HepG2 (cell line): ENCODE results near the gene SETD7. TPM values are rescaled to one million over a fixed set of nuclear protein-coding genes. Genes with fewer than 3 reads are reported as not detected.

Experiments used
- ATAC-seq: fragments of 200-7000 bp; cut with Tn5 transposase; 3 replicates; pipeline ENCODE4 v1.9.1; 2020; ENCODE audit warnings: mild to moderate bottlenecking, moderate library complexity
- BruUV-seq: library from RNA; stranded (reverse); fragments of 400-500 nt; replicated peaks from 2 replicates; lab custom pipeline; 2021; lab: Mats Ljungman, UMichigan
- CTCF ChIA-PET: fragments of 300-600 bp; formaldehyde crosslinking; extraction: SDS; loops from one replicate; lab custom pipeline; 2021; ENCODE audit warnings: low total read pairs, inconsistent platforms, low intra/inter-chr PET ratio; lab: Yijun Ruan, JAX
- POLR2A ChIA-PET: fragments of 350-600 bp; sonication (Branson Sonifier 250); formaldehyde crosslinking; loops from one replicate; lab custom pipeline; 2020; ENCODE audit warnings: antibody characterized with exemption, inconsistent platforms; lab: Yijun Ruan, JAX
- DNase-seq: peaks from one replicate; pipeline ENCODE4 v3.0.0-alpha.2; 2015; ENCODE audit warnings: low spot score
- FAIRE-seq: peaks from 3 replicates; lab custom pipeline; 2011; peaks lifted over from hg19 to GRCh38; lab: Jason Lieb, UNC
- H2AFZ ChIP-seq: one replicate; pipeline ENCODE4 v1.6.1; 2011; ENCODE audit warnings: low read length, inconsistent platforms
- H3K27ac ChIP-seq: fragments of 300-600 bp; 3 replicates; pipeline ENCODE4 v1.8.0; 2011; ENCODE audit warnings: mixed run types, mild to moderate bottlenecking, mixed read lengths, low read length, inconsistent platforms; ENCODE audit not compliant: insufficient read depth; ENCODE audit errors: extremely low read length
- H3K27me3 ChIP-seq, 2 experiments: fragments of 200-600 bp in 1 of 2; 2 replicates in 1 of 2; 3 replicates in 1 of 2; pipeline versions ENCODE4 v1.6.0 to v1.8.0; 2011; ENCODE audit warnings: low read length in 2 of 2, mild to moderate bottlenecking in 2 of 2, moderate library complexity in 2 of 2, inconsistent platforms in 1 of 2; ENCODE audit not compliant: insufficient read depth in 2 of 2, control insufficient read depth in 1 of 2
- H3K36me3 ChIP-seq, 2 experiments: fragments of 200-600 bp in 1 of 2; replicated peaks in 1 of 2; 2 replicates in 1 of 2; 3 replicates in 1 of 2; pipeline versions ENCODE4 v1.5.1 to v1.8.0; 2011; ENCODE audit warnings: low read length in 2 of 2, inconsistent platforms in 1 of 2; ENCODE audit not compliant: insufficient read depth in 2 of 2, control insufficient read depth in 1 of 2
- H3K4me1 ChIP-seq: 2 replicates; pipeline ENCODE4 v1.5.1; 2012; ENCODE audit warnings: low read length, inconsistent platforms; ENCODE audit not compliant: insufficient read depth
- H3K4me2 ChIP-seq: 2 replicates; pipeline ENCODE4 v1.6.0; 2011; ENCODE audit warnings: low read depth, low read length, inconsistent platforms
- H3K4me3 ChIP-seq, 3 experiments: fragments of 200-600 bp in 1 of 3; sonication (generic), shearing (Covaris generic) in 1 of 3; replicated peaks in 1 of 3; 2 replicates each; pipeline ENCODE4 v1.5.1; 2011 to 2016; ENCODE audit warnings: low read length in 3 of 3, inconsistent platforms in 2 of 3, low read depth in 2 of 3, mild to moderate bottlenecking in 2 of 3, control low read depth in 1 of 3, mixed read lengths in 1 of 3; ENCODE audit not compliant: insufficient read depth in 1 of 3
- H3K79me2 ChIP-seq: one replicate; pipeline ENCODE4 v1.6.1; 2011; ENCODE audit warnings: low read length, inconsistent platforms; ENCODE audit not compliant: insufficient read depth
- H3K9ac ChIP-seq: 2 replicates; pipeline ENCODE4 v1.6.0; 2011; ENCODE audit warnings: mild to moderate bottlenecking, low read depth, low read length, inconsistent platforms; ENCODE audit not compliant: insufficient read depth
- H3K9me3 ChIP-seq: 2 replicates; pipeline ENCODE4 v1.5.1; 2012; ENCODE audit warnings: mild to moderate bottlenecking, low read length
- H4K20me1 ChIP-seq: 2 replicates; pipeline ENCODE4 v1.6.0; 2011; ENCODE audit warnings: inconsistent platforms, mild to moderate bottlenecking, low read length, moderate library complexity; ENCODE audit not compliant: insufficient read depth
- ELF1 ChIP-seq: sonication (generic); formaldehyde crosslinking; IDR thresholded peaks from 2 replicates; pipeline ENCODE4 v1.4.0; 2020; ENCODE audit warnings: missing genetic modification reagents
- RAD21 ChIP-seq: fragments of 450-650 bp; formaldehyde crosslinking; IDR thresholded peaks from 2 replicates; pipeline ENCODE4 v1.5.0; 2020; ENCODE audit warnings: mild to moderate bottlenecking
- REXO4 ChIP-seq: sonication (generic); formaldehyde crosslinking; IDR thresholded peaks from 2 replicates; pipeline ENCODE4 v1.8.0; 2022; ENCODE audit warnings: missing genetic modification reagents, mild to moderate bottlenecking, borderline replicate concordance
- SMC3 ChIP-seq: IDR thresholded peaks from 2 replicates; pipeline ENCODE4 v1.6.1; 2011; ENCODE audit warnings: low read length, improper control_type of control experiment
- STAG1 ChIP-seq: sonication (generic); formaldehyde crosslinking; IDR thresholded peaks from 2 replicates; pipeline ENCODE4 v1.4.0; 2020; ENCODE audit warnings: missing genetic modification reagents
- ZNF276 ChIP-seq: sonication (generic); formaldehyde crosslinking; IDR thresholded peaks from 2 replicates; pipeline ENCODE4 v1.4.0; 2020; ENCODE audit warnings: mild to moderate bottlenecking, low read depth, missing genetic modification reagents
- ZNF569 ChIP-seq: sonication (generic); formaldehyde crosslinking; IDR thresholded peaks from 2 replicates; pipeline ENCODE4 v1.5.0; 2020; ENCODE audit warnings: mild to moderate bottlenecking, missing genetic modification reagents, moderate library complexity, borderline replicate concordance
- ZNF770 ChIP-seq: sonication (generic); formaldehyde crosslinking; IDR thresholded peaks from 2 replicates; pipeline ENCODE4 v1.5.0; 2020; ENCODE audit warnings: mild to moderate bottlenecking, missing genetic modification reagents
- WGBS: methylation state at CpG from one replicate; pipeline ENCODE4 v1.1.6; 2017; ENCODE audit warnings: low lambda C conversion rate; 5-methylcytosine and 5-hydroxymethylcytosine counted together
- in situ Hi-C: cut with HindIII; loops from 2 replicates; pipeline ENCODE4 v1.10.0; 2017; ENCODE audit warnings: low pct_unique_long_range_greater_than_20kb; ENCODE audit not compliant: extremely low pct_ligation_motif_present
- intact Hi-C: fragments of 100-400 bp; cut with micrococcal nuclease; formaldehyde crosslinking; loops from one replicate; pipeline ENCODE4 v1.10.0; 2022; ENCODE audit not compliant: unreplicated experiment
- polyA plus RNA-seq, 8 experiments: library from polyadenylated mRNA; depleted of rRNA in 3 of 8; stranded (reverse) in 7 of 8; unstranded in 1 of 8; fragments of >200 nt; fragmentation: Illumina TruSeq in 4 of 8; extraction: Trizol in 4 of 8; gene quantifications; 2 replicates each; pipeline versions ENCODE4 v1.2.1 to v1.2.3, GENCODE V29; 2011 to 2016; ENCODE audit warnings: low read depth in 4 of 8, missing spikeins in 1 of 8, mixed read lengths in 1 of 8; ENCODE audit not compliant: insufficient read depth in 1 of 8
- total RNA-seq, 5 experiments: library from RNA; depleted of rRNA; stranded (reverse); fragments of >200 nt; fragmentation: Illumina TruSeq; extraction: Trizol; gene quantifications; 2 replicates each; pipeline ENCODE4 v1.2.3, GENCODE V29; 2016; ENCODE audit warnings: low read depth in 1 of 5
- TF ChIP-seq, protein P1 (sequence below): sonication (generic); formaldehyde crosslinking; IDR thresholded peaks from 2 replicates; pipeline ENCODE4 v1.5.0; 2020; ENCODE audit warnings: mild to moderate bottlenecking, missing genetic modification reagents, moderate library complexity

The SETD7 gene
- total and polyA plus RNA-seq, 2 of the 13 experiments (the other 11 are each of a cell fraction or from before 2014, with no cell fraction given): 0.08 to 0.22 TPM

DNA sequence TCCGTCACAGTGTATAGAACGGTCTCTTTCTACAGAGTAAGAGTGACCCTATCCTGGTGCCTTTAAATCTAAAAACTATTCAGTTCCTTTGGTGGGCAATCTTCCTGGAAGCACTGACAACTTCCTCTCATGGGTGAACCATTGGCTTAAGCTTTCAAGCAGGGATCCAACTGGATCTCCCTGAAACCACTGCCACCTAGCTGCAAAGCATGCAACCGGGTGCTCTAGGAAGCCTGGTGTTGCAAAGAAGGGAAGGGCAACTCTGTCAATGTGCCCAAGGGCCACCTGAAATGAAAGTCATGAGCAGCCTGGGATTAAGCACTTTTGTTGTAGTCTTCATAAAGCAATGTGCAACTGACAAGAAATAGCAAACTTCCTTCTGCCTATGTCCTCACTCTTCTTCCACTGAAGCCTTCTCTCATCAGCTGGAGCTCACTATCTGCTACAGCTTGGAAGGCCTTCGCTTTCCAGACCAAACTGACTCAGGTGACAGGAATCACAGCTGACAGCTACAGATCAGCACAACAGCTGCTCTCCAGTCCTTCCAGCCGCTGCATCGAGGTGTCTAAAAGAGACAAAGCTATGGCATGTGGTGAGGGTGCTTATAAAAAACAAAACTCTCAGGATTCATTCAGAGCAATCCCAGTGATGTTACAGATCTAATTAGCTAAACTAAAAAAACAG, 46.1 kb downstream of the SETD7 start:
- ATAC-seq: peak; percentile 98
- Histone ChIP-seq H3K4me3 (no peak overlapping the region), H3K79me2 (no peaks in the 10 kb centered on the region), H3K36me3 (no peaks in the 10 kb centered on the region), H2AFZ (no peak overlapping the region), H3K9ac (no peak overlapping the region), H3K27ac (no peak overlapping the region), H3K4me2 (no peak overlapping the region), H3K4me1 (no peaks in the 10 kb centered on the region), H3K9me3 (no peaks in the 10 kb centered on the region), H4K20me1 (no peaks in the 10 kb centered on the region), H3K27me3 (no peaks in the 10 kb centered on the region)
- ChIA-PET POLR2A (no interaction called here), CTCF (interaction anchor here (0.7 to 1.0 kb wide), 3 partner anchors 12 to 94 kb away, joined by 3 to 5 read pairs (median 3); partner anchors contain the start of gene RAB33B)
- in situ Hi-C loops: loop anchor here (10.0 kb wide), 1 partner anchor 95 kb away; no protein-coding TSS in a partner anchor
- WGBS: 73% methylated on average over 5 of the region's 6 CpGs
- peak; percentile 53 for DNase-seq
- intact Hi-C loops: loop anchor here (1.0 kb wide), 1 partner anchor 94 kb away; no protein-coding TSS in a partner anchor
- BruUV-seq: no TSS peak
- TF ChIP-seq, protein P1, sequence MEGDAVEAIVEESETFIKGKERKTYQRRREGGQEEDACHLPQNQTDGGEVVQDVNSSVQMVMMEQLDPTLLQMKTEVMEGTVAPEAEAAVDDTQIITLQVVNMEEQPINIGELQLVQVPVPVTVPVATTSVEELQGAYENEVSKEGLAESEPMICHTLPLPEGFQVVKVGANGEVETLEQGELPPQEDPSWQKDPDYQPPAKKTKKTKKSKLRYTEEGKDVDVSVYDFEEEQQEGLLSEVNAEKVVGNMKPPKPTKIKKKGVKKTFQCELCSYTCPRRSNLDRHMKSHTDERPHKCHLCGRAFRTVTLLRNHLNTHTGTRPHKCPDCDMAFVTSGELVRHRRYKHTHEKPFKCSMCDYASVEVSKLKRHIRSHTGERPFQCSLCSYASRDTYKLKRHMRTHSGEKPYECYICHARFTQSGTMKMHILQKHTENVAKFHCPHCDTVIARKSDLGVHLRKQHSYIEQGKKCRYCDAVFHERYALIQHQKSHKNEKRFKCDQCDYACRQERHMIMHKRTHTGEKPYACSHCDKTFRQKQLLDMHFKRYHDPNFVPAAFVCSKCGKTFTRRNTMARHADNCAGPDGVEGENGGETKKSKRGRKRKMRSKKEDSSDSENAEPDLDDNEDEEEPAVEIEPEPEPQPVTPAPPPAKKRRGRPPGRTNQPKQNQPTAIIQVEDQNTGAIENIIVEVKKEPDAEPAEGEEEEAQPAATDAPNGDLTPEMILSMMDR (CRISPR knock-in tag): peak; percentile 82
- no peak for TF ChIP-seq ZNF770 (CRISPR knock-in tag)
- no peak for TF ChIP-seq ZNF569 (CRISPR knock-in tag)
- TF ChIP-seq ELF1 (CRISPR knock-in tag): 0 out of 2 replicates have a peak, but pooled peaks have one; percentile 28
- TF ChIP-seq ZNF276 (CRISPR knock-in tag): no peak
- TF ChIP-seq SMC3: peak; percentile 67; the same call in 1 of the 2 replicates
- TF ChIP-seq STAG1 (CRISPR knock-in tag): peak; percentile 77
- 0 out of 2 replicates have a peak, but pooled peaks have one; percentile 30 for TF ChIP-seq RAD21
- TF ChIP-seq REXO4 (CRISPR knock-in tag): no peak
- FAIRE-seq: peak; percentile 90
